Astrocyte of the cerebellum (primary cell): ENCODE data around the gene PRKAA2.

ENCODE experiments used
- DNase-seq: peaks from one replicate; pipeline ENCODE4 v3.0.0-alpha.2; 2011; ENCODE audit warnings: low read depth
- H3K4me3 ChIP-seq: 2 replicates; pipeline ENCODE4 v1.5.1; 2011; ENCODE audit warnings: mild to moderate bottlenecking, low read depth, low read length, moderate library complexity
- in situ Hi-C: cut with HindIII; loops from 2 replicates; pipeline ENCODE4 v1.10.0; 2017; ENCODE audit warnings: low sequenced_read_pairs
- TF ChIP-seq, protein P1 (sequence below): IDR thresholded peaks from 2 replicates; pipeline ENCODE4 v1.5.1; 2012; ENCODE audit warnings: low read length, low read depth, moderate library complexity, mild to moderate bottlenecking; ENCODE audit errors: missing control alignments

The PRKAA2 gene

DNA sequence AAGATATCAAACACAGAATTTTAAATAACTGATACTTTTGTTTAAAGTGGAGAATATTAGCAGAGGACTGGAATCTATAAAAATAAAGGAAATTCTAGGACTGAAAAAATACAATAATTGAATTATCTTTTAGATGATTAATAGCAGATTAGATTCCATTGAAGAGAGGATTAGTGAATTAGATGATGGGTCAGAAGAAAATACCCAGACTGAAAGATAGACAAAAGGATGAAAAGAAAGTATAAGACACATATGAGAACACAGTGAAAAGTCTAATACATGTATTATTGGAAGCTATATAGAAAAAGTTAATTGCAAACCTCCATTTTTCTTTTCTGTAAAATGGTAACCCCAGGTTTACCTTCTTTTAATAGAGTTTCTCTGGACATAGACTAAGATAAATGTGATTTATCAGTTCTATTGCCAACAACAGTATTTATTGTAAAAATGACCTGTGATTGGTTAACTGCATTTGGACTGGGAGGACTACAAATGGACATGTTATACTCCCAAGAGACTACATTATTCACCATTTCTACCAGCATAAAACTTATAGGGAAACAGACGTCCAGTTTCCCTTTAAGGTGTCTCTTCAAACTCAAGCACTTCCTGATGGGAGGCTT lies 11.0 kb downstream of the PRKAA2 start:
- H3K4me3 ChIP-seq: no peak overlapping the region
- TF ChIP-seq, protein P1, sequence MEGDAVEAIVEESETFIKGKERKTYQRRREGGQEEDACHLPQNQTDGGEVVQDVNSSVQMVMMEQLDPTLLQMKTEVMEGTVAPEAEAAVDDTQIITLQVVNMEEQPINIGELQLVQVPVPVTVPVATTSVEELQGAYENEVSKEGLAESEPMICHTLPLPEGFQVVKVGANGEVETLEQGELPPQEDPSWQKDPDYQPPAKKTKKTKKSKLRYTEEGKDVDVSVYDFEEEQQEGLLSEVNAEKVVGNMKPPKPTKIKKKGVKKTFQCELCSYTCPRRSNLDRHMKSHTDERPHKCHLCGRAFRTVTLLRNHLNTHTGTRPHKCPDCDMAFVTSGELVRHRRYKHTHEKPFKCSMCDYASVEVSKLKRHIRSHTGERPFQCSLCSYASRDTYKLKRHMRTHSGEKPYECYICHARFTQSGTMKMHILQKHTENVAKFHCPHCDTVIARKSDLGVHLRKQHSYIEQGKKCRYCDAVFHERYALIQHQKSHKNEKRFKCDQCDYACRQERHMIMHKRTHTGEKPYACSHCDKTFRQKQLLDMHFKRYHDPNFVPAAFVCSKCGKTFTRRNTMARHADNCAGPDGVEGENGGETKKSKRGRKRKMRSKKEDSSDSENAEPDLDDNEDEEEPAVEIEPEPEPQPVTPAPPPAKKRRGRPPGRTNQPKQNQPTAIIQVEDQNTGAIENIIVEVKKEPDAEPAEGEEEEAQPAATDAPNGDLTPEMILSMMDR: no peak
- no peak for DNase-seq
- in situ Hi-C loops: no loop called here

- DNase-seq: no peak
- TF ChIP-seq, protein P1: no peak
- in situ Hi-C loops: no loop called here
- no peak overlapping the region for H3K4me3 ChIP-seq
These were observed 13.1 kb downstream of the PRKAA2 start for GRCh38 chr1:56658254-56658653.

DNA sequence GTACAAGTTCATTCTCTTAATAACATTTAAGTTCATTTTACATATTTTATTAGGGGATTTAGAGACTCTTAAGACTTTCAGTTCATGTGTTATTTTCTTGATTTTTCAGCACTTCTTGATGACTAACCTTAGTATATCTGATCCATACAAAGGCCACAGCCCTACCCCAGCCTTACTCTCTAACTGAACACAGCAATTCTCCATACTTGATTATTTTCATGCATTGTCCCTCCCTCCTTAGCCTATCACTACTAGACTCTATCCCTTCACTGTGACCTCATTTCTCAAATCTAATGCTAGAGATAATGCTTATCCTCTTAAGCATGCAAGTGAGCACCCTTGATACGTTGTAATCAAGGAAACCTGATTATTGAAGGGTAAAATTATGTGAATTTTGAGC lies 15.2 kb downstream of the PRKAA2 start:
- TF ChIP-seq, protein P1: no peak
- in situ Hi-C loops: no loop called here
- no peak for DNase-seq
- H3K4me3 ChIP-seq: no peak overlapping the region

- no peak overlapping the region for H3K4me3 ChIP-seq
- in situ Hi-C loops: no loop called here
- no peak for DNase-seq
- TF ChIP-seq, protein P1: no peak
These were observed 18.7 kb downstream of the PRKAA2 start for GRCh38 chr1:56663846-56664245.

GRCh38 chr1:56665384-56665783 lies 20.3 kb downstream of the PRKAA2 start:
- no peak for DNase-seq
- TF ChIP-seq, protein P1: no peak
- in situ Hi-C loops: no loop called here
- H3K4me3 ChIP-seq: no peak overlapping the region

DNA sequence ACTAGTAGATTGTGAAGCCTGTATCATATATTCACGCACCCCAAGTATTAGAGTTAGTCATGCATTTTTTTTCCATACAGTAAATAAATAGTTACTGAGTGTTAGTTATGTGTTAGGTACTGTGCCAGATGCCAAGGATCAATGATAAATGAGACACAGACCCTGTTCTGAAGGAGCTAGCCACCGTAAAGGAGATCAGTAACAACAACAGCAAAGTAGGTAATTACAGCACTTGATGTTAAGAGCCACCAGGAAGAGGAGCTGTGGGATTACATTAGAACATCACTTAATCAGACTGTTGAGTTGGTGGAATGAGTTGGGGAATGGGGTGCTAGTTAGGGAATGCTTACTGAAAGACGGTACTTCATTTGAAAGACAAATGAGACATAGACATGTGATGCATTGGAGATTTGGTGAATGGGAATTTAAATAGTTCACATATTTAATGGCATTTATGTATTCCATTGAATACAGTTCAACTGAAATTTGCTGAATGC lies 21.0 kb downstream of the PRKAA2 start:
- in situ Hi-C loops: no loop called here
- TF ChIP-seq, protein P1: no peak
- no peak overlapping the region for H3K4me3 ChIP-seq
- no peak for DNase-seq
